GM10266 (cell line): Measurements from ENCODE around the gene DEFB126.

Experiments used
- DNase-seq: peaks from one replicate; pipeline ENCODE4 v3.0.0; 2012; ENCODE audit errors: extremely low spot score
- CTCF ChIP-seq: IDR thresholded peaks from 2 replicates; pipeline ENCODE4 v1.5.1; 2012; ENCODE audit warnings: mild to moderate bottlenecking, low read depth; ENCODE audit not compliant: control insufficient read depth, insufficient read depth; ENCODE audit errors: missing control alignments

Gene DEFB126

GRCh38 chr20:187733-188132, 45.3 kb downstream of the DEFB126 start:
- no peak for DNase-seq
- TF ChIP-seq CTCF: no peak

- no peak for DNase-seq
- TF ChIP-seq CTCF: no peak
Measured at GRCh38 chr20:189611-190010, 47.2 kb downstream of the DEFB126 start, which contains the start of gene DEFB128. DEFB128 (minus strand) TSS chr20:189711; CDS start chr20:189623, 88 bp downstream.
